HepG2 (cell line): ENCODE data around the gene ADSS1. TPM values are rescaled to one million over a fixed set of nuclear protein-coding genes. Genes with fewer than 3 reads are reported as not detected.

Experiments used
- ATF7 ChIP-seq, 2 experiments: fragments of 450-650 bp in 1 of 2; sonication (generic) in 1 of 2; formaldehyde crosslinking in 1 of 2; IDR thresholded peaks; 2 replicates each; pipeline versions ENCODE4 v1.4.0 to v1.6.1; 2016 to 2020; ENCODE audit warnings: antibody characterized with exemption in 1 of 2, mild to moderate bottlenecking in 1 of 2, missing genetic modification reagents in 1 of 2
- ETV6 ChIP-seq: sonication (generic); formaldehyde crosslinking; conservative IDR thresholded peaks from 2 replicates; pipeline ENCODE4 v1.4.0; 2020; ENCODE audit warnings: missing genetic modification reagents
- FOXO1 ChIP-seq: sonication (generic); formaldehyde crosslinking; IDR thresholded peaks from 2 replicates; pipeline ENCODE4 v1.4.0; 2020; ENCODE audit warnings: missing genetic modification reagents
- HDAC6 ChIP-seq: fragments of 200-600 bp; sonication (generic); IDR thresholded peaks from 2 replicates; pipeline ENCODE4 v1.7.0; 2017; ENCODE audit warnings: mild to moderate bottlenecking, antibody characterized with exemption, low read length, low read depth
- KIAA2018 ChIP-seq: sonication (generic); formaldehyde crosslinking; IDR thresholded peaks from 2 replicates; pipeline ENCODE4 v1.5.0; 2020; ENCODE audit warnings: mild to moderate bottlenecking, missing genetic modification reagents, borderline replicate concordance
- KLF6 ChIP-seq: IDR thresholded peaks from 2 replicates; pipeline ENCODE4 v1.8.0; 2016; ENCODE audit warnings: missing biosample characterization, missing genetic modification reagents
- PAX8 ChIP-seq: sonication (generic); formaldehyde crosslinking; IDR thresholded peaks from 2 replicates; pipeline ENCODE4 v1.8.0; 2022; ENCODE audit warnings: mild to moderate bottlenecking, missing genetic modification reagents, borderline replicate concordance
- POLR2AphosphoS5 ChIP-seq: IDR thresholded peaks from 2 replicates; pipeline ENCODE4 v1.6.1; 2012; ENCODE audit warnings: low read depth, low read length
- PPARG ChIP-seq: conservative IDR thresholded peaks from 2 replicates; pipeline ENCODE4 v1.6.1; 2016; ENCODE audit warnings: missing biosample characterization, missing genetic modification reagents
- RAD21 ChIP-seq: fragments of 450-650 bp; formaldehyde crosslinking; IDR thresholded peaks from 2 replicates; pipeline ENCODE4 v1.5.0; 2020; ENCODE audit warnings: mild to moderate bottlenecking
- REL ChIP-seq: sonication (generic); formaldehyde crosslinking; conservative IDR thresholded peaks from 2 replicates; pipeline ENCODE4 v1.8.0; 2022; ENCODE audit warnings: mild to moderate bottlenecking, missing genetic modification reagents, moderate library complexity
- RFXAP ChIP-seq: sonication (generic); formaldehyde crosslinking; IDR thresholded peaks from 2 replicates; pipeline ENCODE4 v1.4.0; 2020; ENCODE audit warnings: missing genetic modification reagents, borderline replicate concordance
- SP1 ChIP-seq, 2 experiments: fragments of 450-650 bp in 1 of 2; sonication (generic) in 1 of 2; formaldehyde crosslinking in 1 of 2; IDR thresholded peaks; 2 replicates each; pipeline versions ENCODE4 v1.4.0 to v1.6.1; 2016 to 2020; ENCODE audit warnings: missing genetic modification reagents in 1 of 2
- SSRP1 ChIP-seq: IDR thresholded peaks from 2 replicates; pipeline ENCODE4 v1.6.1; 2016; ENCODE audit warnings: control low read depth
- ZNF160 ChIP-seq: sonication (generic); formaldehyde crosslinking; IDR thresholded peaks from 2 replicates; pipeline ENCODE4 v1.8.0; 2022; ENCODE audit warnings: mild to moderate bottlenecking, inconsistent platforms, missing genetic modification reagents
- ZNF234 ChIP-seq: sonication (generic); formaldehyde crosslinking; conservative IDR thresholded peaks from 2 replicates; pipeline ENCODE4 v1.5.1; 2020; ENCODE audit warnings: mild to moderate bottlenecking, missing genetic modification reagents
- ZNF235 ChIP-seq: sonication (generic); formaldehyde crosslinking; IDR thresholded peaks from 2 replicates; pipeline ENCODE4 v1.8.1; 2023; ENCODE audit warnings: mild to moderate bottlenecking, missing genetic modification reagents, borderline replicate concordance
- ZNF253 ChIP-seq: sonication (generic); formaldehyde crosslinking; IDR thresholded peaks from 2 replicates; pipeline ENCODE4 v1.8.0; 2022; ENCODE audit warnings: mild to moderate bottlenecking, missing genetic modification reagents, borderline replicate concordance
- ZNF317 ChIP-seq: sonication (generic); formaldehyde crosslinking; IDR thresholded peaks from 2 replicates; pipeline ENCODE4 v1.5.0; 2020; ENCODE audit warnings: mild to moderate bottlenecking, missing genetic modification reagents
- ZNF710 ChIP-seq: sonication (generic); formaldehyde crosslinking; IDR thresholded peaks from 2 replicates; pipeline ENCODE4 v1.5.0; 2020; ENCODE audit warnings: mild to moderate bottlenecking, missing genetic modification reagents, borderline replicate concordance
- polyA plus RNA-seq, 8 experiments: library from polyadenylated mRNA; depleted of rRNA in 3 of 8; stranded (reverse) in 7 of 8; unstranded in 1 of 8; fragments of >200 nt; fragmentation: Illumina TruSeq in 4 of 8; extraction: Trizol in 4 of 8; gene quantifications; 2 replicates each; pipeline versions ENCODE4 v1.2.1 to v1.2.3, GENCODE V29; 2011 to 2016; ENCODE audit warnings: low read depth in 4 of 8, missing spikeins in 1 of 8, mixed read lengths in 1 of 8; ENCODE audit not compliant: insufficient read depth in 1 of 8
- total RNA-seq, 5 experiments: library from RNA; depleted of rRNA; stranded (reverse); fragments of >200 nt; fragmentation: Illumina TruSeq; extraction: Trizol; gene quantifications; 2 replicates each; pipeline ENCODE4 v1.2.3, GENCODE V29; 2016; ENCODE audit warnings: low read depth in 1 of 5

The ADSS1 gene
- total and polyA plus RNA-seq, 2 of the 13 experiments (the other 11 are each of a cell fraction or from before 2014, with no cell fraction given): 1.0 to 36.7 TPM

GRCh38 chr14:104723651-104724406 lies at the start of gene ADSS1 (continued):
- TF ChIP-seq PAX8 (CRISPR knock-in tag) (no peak), SP1 (IDR thresholded peaks at IDR 0.05) (no peak), SP1 (CRISPR knock-in tag; IDR thresholded peaks at IDR 0.05) (peak; percentile 28; the same call in 1 of the 2 replicates), REL (CRISPR knock-in tag) (0 out of 2 replicates have a peak, but pooled peaks have one; percentile 19), RFXAP (CRISPR knock-in tag) (no peak), FOXO1 (0 out of 2 replicates have a peak, but pooled peaks have one; percentile 28), ETV6 (CRISPR knock-in tag) (no peak; the same call in 1 of the 2 replicates), ZNF235 (CRISPR knock-in tag) (no peak), ZNF160 (CRISPR knock-in tag) (no peak), ZNF234 (CRISPR knock-in tag) (peak; percentile 83; the same call in 1 of the 2 replicates), KIAA2018 (no peak), ATF7 (IDR thresholded peaks at IDR 0.05) (no peak), ATF7 (CRISPR knock-in tag; IDR thresholded peaks at IDR 0.05) (0 out of 2 replicates have a peak, but pooled peaks have one; percentile 10), ZNF253 (CRISPR knock-in tag) (no peak), PPARG (no peak), POLR2AphosphoS5 (peak; percentile 69), ZNF317 (no peak), RAD21 (CRISPR knock-in tag) (peak; percentile 70), HDAC6 (no peak), SSRP1 (CRISPR knock-in tag) (no peak), ZNF710 (peak; percentile 52; the same call in 1 of the 2 replicates), KLF6 (no peak)
